Astrocyte (in vitro differentiated cells and primary cell): Measurements from ENCODE around the gene NTN4.

ENCODE experiments used
- CTCF ChIP-seq: IDR thresholded peaks from 2 replicates; pipeline ENCODE4 v1.5.1; 2011; ENCODE audit warnings: low read depth, mild to moderate bottlenecking, inconsistent platforms, low read length, moderate library complexity; ENCODE audit not compliant: insufficient read depth
- EZH2 ChIP-seq: IDR thresholded peaks from 2 replicates; pipeline ENCODE4 v1.6.1; 2012; ENCODE audit warnings: mild to moderate bottlenecking, low read length, inconsistent platforms; ENCODE audit not compliant: insufficient read depth

GRCh38 chr12:95762123-95762785 lies 28.3 kb downstream of the NTN4 start:
- no peak for TF ChIP-seq CTCF
- TF ChIP-seq EZH2: no peak
